Stimulated activated naive CD8-positive, alpha-beta T cell treated with anti-CD3 and anti-CD28 coated beads, Interleukin-15, amount 100 ng/mL, for 72 hours (primary cell): ENCODE measurements around the gene TMEM100.
A peak's percentile ranks its signal among the peaks of the same experiment; 100 is the strongest.
"Not testable (repeated sequence)": the region's sequence is repeated elsewhere in the genome, so short reads cannot be mapped to it uniquely, and the experiment has no call there.

Experiments
- ATAC-seq: fragments of 150-1000 bp; cut with Tn5 transposase; 2 replicates; pipeline ENCODE4 v1.10.0; 2021; ENCODE audit warnings: mild to moderate bottlenecking, moderate library complexity
- DNase-seq, 2 donors: peaks; one replicate each; pipeline ENCODE4 v3.0.0; 2021 to 2022
- H3K27ac Mint-ChIP-seq, 2 donors: one replicate each; pipeline ENCODE4 v1.8.0; 2022; ENCODE audit warnings: mild to moderate bottlenecking in 2 of 2, mixed read lengths in 2 of 2, moderate library complexity in 2 of 2
- H3K27me3 Mint-ChIP-seq: one replicate; pipeline ENCODE4 v1.8.0; 2022; ENCODE audit warnings: mixed read lengths
- H3K4me1 Mint-ChIP-seq: one replicate; pipeline ENCODE4 v1.8.0; 2022; ENCODE audit warnings: mild to moderate bottlenecking, mixed read lengths
- H3K4me3 Mint-ChIP-seq, 2 donors: one replicate each; pipeline ENCODE4 v1.8.0; 2022; ENCODE audit warnings: mild to moderate bottlenecking in 2 of 2, mixed read lengths in 2 of 2, moderate library complexity in 1 of 2
- H3K9me3 Mint-ChIP-seq, 2 donors: one replicate each; pipeline ENCODE4 v1.8.0; 2022; ENCODE audit warnings: mixed read lengths in 2 of 2

TMEM100 gene

DNA sequence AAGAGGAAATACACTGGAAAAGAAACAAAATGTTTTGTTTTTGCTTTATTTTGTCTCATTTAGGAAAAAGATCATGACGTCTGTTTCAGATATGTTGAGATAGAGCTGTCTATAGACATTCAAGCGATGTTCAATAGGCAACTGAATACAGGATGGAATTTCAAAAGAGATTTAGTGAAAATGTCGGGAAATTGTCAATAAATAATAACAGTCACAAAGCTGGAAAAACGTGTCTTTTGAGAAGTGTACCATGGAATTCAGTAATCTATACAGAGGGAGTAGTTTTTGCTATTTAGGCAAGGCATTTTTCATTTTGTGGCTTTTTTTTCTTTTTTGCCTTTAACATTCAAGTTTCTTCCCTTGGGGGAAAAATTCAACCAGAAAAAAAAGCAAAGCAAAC is 33.0 kb downstream of the TMEM100 start:
- Mint-ChIP-seq H3K4me1 (no peaks in the 10 kb centered on the region), H3K9me3 (peaks cover 7% of the 10 kb centered on the region in 2 donors), H3K4me3 (no peak overlapping the region), H3K27me3 (peaks cover 20% of the 10 kb centered on the region), H3K27ac (peak overlapping the region in 1 of 2 donors; percentile 1)
- ATAC-seq (no peak), DNase-seq (no peak)

DNA sequence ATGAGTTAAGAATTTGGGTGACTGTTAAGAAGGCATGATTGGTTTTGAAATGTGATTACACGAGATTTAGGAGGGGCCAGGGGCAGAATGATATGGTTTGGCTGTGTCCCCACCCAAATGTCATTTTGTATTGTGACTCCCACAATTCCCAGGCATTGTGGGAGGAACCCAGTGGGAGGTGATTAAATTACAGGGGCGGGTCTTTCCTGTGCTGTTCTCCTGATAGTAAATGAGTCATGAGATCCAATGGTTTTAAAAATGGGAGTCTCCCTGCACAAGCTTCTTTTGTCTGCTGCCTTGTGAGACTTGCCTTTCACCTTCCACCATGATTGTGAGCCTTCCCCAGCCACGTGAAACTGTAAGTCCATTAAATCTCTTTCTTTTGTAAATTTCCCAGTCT is 34.6 kb downstream of the TMEM100 start:
- Mint-ChIP-seq H3K27ac (no peak overlapping the region), H3K9me3 (peaks cover 7% of the 10 kb centered on the region in 2 donors), H3K4me3 (no peak overlapping the region), H3K27me3 (peaks cover 24% of the 10 kb centered on the region), H3K4me1 (no peaks in the 10 kb centered on the region)
- ATAC-seq = no peak
- DNase-seq = no peak

DNA sequence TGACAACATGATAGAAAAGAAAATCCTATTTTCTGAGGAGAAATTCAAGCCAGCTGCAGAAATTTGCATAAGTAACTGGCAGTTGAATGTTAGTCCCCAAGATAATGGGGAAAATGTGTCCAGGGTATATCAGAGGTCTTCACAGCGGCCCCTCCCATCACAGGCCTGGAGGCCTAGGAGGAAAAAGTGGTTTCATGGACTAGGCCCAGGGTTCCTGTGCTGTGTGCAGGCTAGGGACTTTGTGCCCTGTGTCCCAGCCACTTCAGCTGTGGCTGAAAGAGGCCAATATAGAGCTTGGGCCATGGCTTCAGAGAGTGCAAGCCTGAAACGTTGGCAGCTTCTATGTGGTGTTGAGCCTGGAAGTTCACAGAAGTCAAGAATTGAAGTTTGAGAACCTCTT is 35.6 kb downstream of the TMEM100 start:
- no peaks in the 10 kb centered on the region for H3K4me1 Mint-ChIP-seq
- ATAC-seq (no peak), DNase-seq (no peak)
- peaks cover 24% of the 10 kb centered on the region for H3K27me3 Mint-ChIP-seq
- H3K4me3 Mint-ChIP-seq = no peak overlapping the region
- no peak overlapping the region for H3K27ac Mint-ChIP-seq
- H3K9me3 Mint-ChIP-seq = peaks cover 7% of the 10 kb centered on the region in 2 donors

GRCh38 chr17:55683550-55684315 is 38.9 kb downstream of the TMEM100 start:
- H3K27me3 Mint-ChIP-seq = peaks cover 43% of the 10 kb centered on the region
- H3K4me1 Mint-ChIP-seq = no peaks in the 10 kb centered on the region
- ATAC-seq (no peak), DNase-seq (no peak)
- peaks cover 7% of the 10 kb centered on the region in 2 donors for H3K9me3 Mint-ChIP-seq
- H3K4me3 Mint-ChIP-seq = no peak overlapping the region
- no peak overlapping the region for H3K27ac Mint-ChIP-seq

- DNase-seq = no peak
- Mint-ChIP-seq H3K4me3 (no peak overlapping the region), H3K27ac (no peak overlapping the region), H3K9me3 (peaks cover 2 to 3% of the 10 kb centered on the region in 2 donors), H3K4me1 (no peaks in the 10 kb centered on the region), H3K27me3 (peaks cover 55% of the 10 kb centered on the region)
- ATAC-seq = no peak
These were observed 41.3 kb downstream of the TMEM100 start for GRCh38 chr17:55681342-55681700.

DNA sequence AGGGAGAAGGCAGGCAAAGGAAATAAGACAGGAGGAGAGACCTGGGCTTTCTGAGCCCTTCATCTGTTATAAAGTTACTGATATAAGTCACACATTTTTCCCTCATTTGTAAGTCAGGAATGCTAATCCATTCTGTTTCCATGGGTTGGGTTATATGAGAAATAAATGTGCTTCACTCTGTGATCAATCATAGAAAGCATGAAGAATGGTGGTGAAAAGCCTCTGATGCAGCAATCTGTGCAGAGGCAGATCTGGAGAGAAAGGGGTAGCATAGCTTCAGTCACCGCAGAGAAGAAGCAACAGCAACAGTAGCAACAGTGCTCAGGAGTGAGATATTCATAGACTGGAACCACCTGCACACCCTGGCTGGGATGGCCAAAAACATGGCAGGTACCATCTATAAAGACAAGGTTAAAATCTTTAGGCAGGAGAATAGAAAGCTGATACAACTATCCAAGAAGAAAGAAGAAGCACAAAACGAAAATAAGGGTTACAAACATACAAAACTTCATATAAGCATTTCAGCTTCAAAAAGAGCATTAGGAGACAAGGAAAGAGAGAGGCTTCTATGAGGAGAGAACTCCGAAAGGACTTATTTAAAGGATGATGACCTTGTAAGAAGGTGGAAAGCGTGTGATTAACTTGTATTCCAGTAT is 41.9 kb downstream of the TMEM100 start:
- DNase-seq (no peak), ATAC-seq (no peak)
- Mint-ChIP-seq H3K4me3 (no peak overlapping the region), H3K27me3 (peaks cover 60% of the 10 kb centered on the region), H3K9me3 (no peaks in the 10 kb centered on the region), H3K4me1 (no peaks in the 10 kb centered on the region), H3K27ac (peak overlapping the region in 1 of 2 donors; percentile 21)

- peaks cover 10 to 12% of the 10 kb centered on the region in 2 donors for H3K9me3 Mint-ChIP-seq
- no peak for ATAC-seq
- H3K27ac Mint-ChIP-seq = no peak overlapping the region
- DNase-seq = no peak
- H3K4me1 Mint-ChIP-seq = peaks cover 6% of the 10 kb centered on the region
- H3K27me3 Mint-ChIP-seq = peaks cover 63% of the 10 kb centered on the region
- H3K4me3 Mint-ChIP-seq = no peak overlapping the region
These were observed 45.2 kb downstream of the TMEM100 start for GRCh38 chr17:55677446-55677845.

DNA sequence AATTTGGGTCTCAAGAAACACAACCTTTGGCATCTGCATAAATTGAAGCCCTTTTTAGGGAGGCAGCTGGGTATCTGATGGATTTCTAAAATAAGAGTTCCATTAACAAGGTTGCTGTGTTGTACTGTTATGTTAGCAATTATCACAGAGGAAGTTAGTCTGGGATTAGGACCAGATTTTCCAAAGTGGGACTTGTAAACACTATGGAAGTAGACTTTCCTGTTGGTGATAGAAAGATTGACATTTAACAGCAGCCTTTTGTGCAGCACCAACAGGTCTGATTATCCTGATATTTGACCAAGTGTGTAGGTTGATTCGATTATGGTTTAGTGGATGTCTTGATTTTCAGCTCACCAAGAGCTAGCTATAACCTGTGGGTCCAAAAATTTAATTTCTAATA is 46.4 kb downstream of the TMEM100 start:
- Mint-ChIP-seq H3K27me3 (peaks cover 58% of the 10 kb centered on the region), H3K4me1 (peaks cover 9% of the 10 kb centered on the region), H3K27ac (no peak overlapping the region), H3K4me3 (no peak overlapping the region), H3K9me3 (peaks cover 10 to 12% of the 10 kb centered on the region in 2 donors)
- ATAC-seq = no peak
- no peak for DNase-seq

GRCh38 chr17:55673743-55674506 is 48.7 kb downstream of the TMEM100 start:
- Mint-ChIP-seq H3K27me3 (peaks cover 36% of the 10 kb centered on the region), H3K4me1 (peaks cover 9% of the 10 kb centered on the region), H3K4me3 (no peak overlapping the region), H3K9me3 (peaks cover 10 to 12% of the 10 kb centered on the region in 2 donors), H3K27ac (peak overlapping the region in 1 of 2 donors; percentile 59)
- DNase-seq (no peak), ATAC-seq (no peak)

- ATAC-seq = no peak
- Mint-ChIP-seq H3K27me3 (peaks cover 28% of the 10 kb centered on the region), H3K27ac (peak overlapping the region in 1 of 2 donors; percentile 19), H3K4me3 (no peak overlapping the region), H3K4me1 (peaks cover 9% of the 10 kb centered on the region), H3K9me3 (peaks cover 10 to 12% of the 10 kb centered on the region in 2 donors)
- no peak for DNase-seq
These were observed 49.8 kb downstream of the TMEM100 start for GRCh38 chr17:55672585-55673501.

- H3K4me1 Mint-ChIP-seq, H3K27ac Mint-ChIP-seq, H3K4me3 Mint-ChIP-seq, ATAC-seq, DNase-seq: not testable (repeated sequence)
- peaks cover 28% of the 10 kb centered on the region for H3K27me3 Mint-ChIP-seq
- H3K9me3 Mint-ChIP-seq = peaks cover 10 to 12% of the 10 kb centered on the region in 2 donors
These were observed 50.7 kb downstream of the TMEM100 start for GRCh38 chr17:55672010-55672409.
